GM19193 (cell line): ENCODE data around the gene MT1A.

Experiments used
- POLR2A ChIP-seq: IDR thresholded peaks from 4 replicates; pipeline ENCODE4 v1.6.1; 2011; ENCODE audit not compliant: insufficient read depth, insufficient read length; ENCODE audit errors: extremely low read depth

MT1A gene

GRCh38 chr16:56607109-56607618 lies 31.3 kb upstream of the MT1A start:
- TF ChIP-seq POLR2A = no peak

GRCh38 chr16:56607675-56608042 lies 30.8 kb upstream of the MT1A start:
- no peak for TF ChIP-seq POLR2A

- TF ChIP-seq POLR2A = peak; percentile 58
These were observed 30.2 kb upstream of the MT1A start, which contains the start of gene MT2A for GRCh38 chr16:56608043-56608875. TSS of gene MT2A (plus strand) at chr16:56608584. CDS start at chr16:56608656, 72 bp downstream.

- TF ChIP-seq POLR2A = no peak
These were observed 29.5 kb upstream of the MT1A start for GRCh38 chr16:56608876-56609462.

GRCh38 chr16:56609463-56609921 lies 29.0 kb upstream of the MT1A start:
- TF ChIP-seq POLR2A = no peak

- TF ChIP-seq POLR2A = peak; percentile 11
These were observed 28.4 kb upstream of the MT1A start for GRCh38 chr16:56610017-56610608.

GRCh38 chr16:56610609-56611111 lies 27.8 kb upstream of the MT1A start:
- no peak for TF ChIP-seq POLR2A

GRCh38 chr16:56611281-56611833 lies 27.1 kb upstream of the MT1A start:
- TF ChIP-seq POLR2A = no peak

- no peak for TF ChIP-seq POLR2A
These were observed 24.8 kb upstream of the MT1A start for GRCh38 chr16:56613706-56614105.

- no peak for TF ChIP-seq POLR2A
These were observed 23.9 kb upstream of the MT1A start for GRCh38 chr16:56614549-56614991.

- no peak for TF ChIP-seq POLR2A
These were observed 23.1 kb upstream of the MT1A start for GRCh38 chr16:56615353-56615752.

GRCh38 chr16:56616608-56617211 lies 21.8 kb upstream of the MT1A start:
- no peak for TF ChIP-seq POLR2A

- TF ChIP-seq POLR2A = no peak
These were observed 21.0 kb upstream of the MT1A start for GRCh38 chr16:56617212-56618085.

- TF ChIP-seq POLR2A = no peak
These were observed 20.3 kb upstream of the MT1A start for GRCh38 chr16:56618138-56618537.
